GM18951 (cell line): ENCODE measurements around the gene KPNA6.

Experiments used
- POLR2A ChIP-seq: IDR thresholded peaks from 4 replicates; pipeline ENCODE4 v1.6.1; 2011; ENCODE audit warnings: mild to moderate bottlenecking; ENCODE audit not compliant: insufficient read length, insufficient read depth; ENCODE audit errors: extremely low read depth
- in situ Hi-C: fragments of 300-500 bp; cut with MboI; formaldehyde crosslinking; loops from one replicate; pipeline ENCODE4 v1.12.0; 2022; ENCODE audit warnings: low sequenced_read_pairs, mixed read lengths, inconsistent platforms; ENCODE audit not compliant: unreplicated experiment

The KPNA6 gene

DNA sequence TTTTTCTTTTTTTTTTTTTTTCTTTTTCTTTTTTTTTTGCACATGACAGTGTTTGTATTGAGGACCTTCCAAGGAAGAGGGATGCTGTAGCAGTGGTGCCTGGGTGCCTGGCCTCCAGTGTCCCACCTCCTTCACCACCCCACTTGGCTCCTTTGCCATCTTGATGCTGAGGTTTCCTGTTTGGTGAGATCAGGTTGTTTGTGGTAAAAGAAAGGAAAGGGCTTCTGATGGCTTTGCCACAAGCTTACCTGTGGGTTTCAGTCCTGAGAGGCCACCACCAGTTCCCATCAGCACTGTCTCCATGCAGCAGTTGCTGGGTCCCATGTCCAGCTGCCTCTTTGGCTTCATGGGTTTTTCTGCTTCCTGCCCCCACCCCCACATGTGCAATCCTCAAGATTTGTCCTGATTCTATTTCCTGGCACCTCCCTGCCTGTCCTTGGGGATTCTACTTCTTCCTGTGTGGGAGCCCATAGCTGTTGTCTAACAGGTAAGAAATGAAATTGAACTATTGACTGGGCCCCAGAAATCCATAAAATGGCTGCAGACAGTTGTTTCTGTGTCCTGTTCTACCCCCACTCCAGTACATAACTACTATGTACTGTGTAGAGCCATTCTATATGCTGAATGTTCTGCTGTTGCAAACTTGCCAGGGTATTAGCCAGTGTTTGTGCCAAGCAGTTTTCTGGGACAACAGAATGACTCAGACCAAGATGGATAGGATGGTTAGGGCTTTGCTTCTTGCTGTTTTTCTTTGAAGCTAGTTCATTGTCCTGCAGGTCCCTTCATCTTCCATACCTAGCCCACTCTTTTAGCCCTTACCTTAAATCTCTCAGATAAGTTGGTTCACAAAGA lies 88.3 kb downstream of the KPNA6 start:
- no peak for TF ChIP-seq POLR2A
- in situ Hi-C loops: no loop called here

- TF ChIP-seq POLR2A: no peak
- in situ Hi-C loops: no loop called here
These were observed 89.2 kb downstream of the KPNA6 start for GRCh38 chr1:32197074-32197473.

- in situ Hi-C loops: no loop called here
- TF ChIP-seq POLR2A: no peak
These were observed 90.0 kb downstream of the KPNA6 start for GRCh38 chr1:32197837-32198236.

GRCh38 chr1:32198237-32199042 lies 90.6 kb downstream of the KPNA6 start:
- TF ChIP-seq POLR2A: no peak
- in situ Hi-C loops: no loop called here

DNA sequence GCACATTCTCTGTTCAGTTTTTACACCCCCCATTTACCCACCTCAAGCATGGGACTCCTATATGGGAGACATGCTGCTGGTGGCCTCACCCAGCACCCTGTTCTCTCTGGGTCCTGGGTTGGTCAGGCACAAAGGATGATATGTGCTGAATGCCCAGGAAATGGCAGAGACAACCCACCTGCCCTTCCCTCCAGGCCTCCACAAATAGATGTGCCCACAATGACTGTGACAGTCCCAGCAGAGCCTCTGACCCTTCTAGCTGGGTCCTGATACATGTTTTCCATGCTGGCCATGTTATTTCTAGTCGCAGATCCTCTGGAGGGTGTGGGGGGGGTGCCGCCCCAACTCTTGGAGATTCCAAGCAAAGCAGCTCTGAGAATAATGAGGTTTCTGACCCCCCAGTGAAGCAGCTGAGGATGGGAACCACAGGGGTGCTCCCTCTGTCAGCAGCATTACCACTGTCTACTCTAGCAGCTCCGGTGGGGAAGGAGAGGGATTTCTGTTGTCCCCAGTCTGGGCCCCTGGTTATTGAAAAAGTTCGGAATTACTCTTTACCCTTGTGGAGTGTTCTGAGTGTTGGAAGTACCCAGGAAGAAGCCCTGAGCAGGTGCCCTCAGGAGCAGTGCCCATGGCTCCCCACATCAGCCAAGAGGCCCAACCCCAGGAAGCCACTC lies 91.3 kb downstream of the KPNA6 start:
- in situ Hi-C loops: no loop called here
- TF ChIP-seq POLR2A: peak; percentile 22

DNA sequence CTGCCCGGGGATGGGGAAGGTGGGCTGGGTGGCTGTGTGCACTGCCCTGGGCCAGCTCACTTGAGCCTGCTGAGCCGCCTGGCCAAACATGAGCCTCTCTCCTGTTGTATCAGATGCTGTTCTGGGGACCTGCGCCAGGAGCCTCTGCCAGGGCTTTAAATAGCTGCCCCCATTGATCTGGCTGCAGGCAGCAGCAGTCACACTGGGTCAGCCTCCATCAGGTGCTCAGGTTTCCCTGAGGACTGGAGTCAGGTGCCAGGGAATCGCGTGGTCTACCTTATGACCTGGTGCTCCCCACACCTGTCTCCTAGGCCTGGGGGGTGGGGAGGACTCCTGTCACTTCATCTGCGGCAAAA lies 91.8 kb downstream of the KPNA6 start:
- TF ChIP-seq POLR2A: no peak
- in situ Hi-C loops: no loop called here

- peak; percentile 23 for TF ChIP-seq POLR2A
- in situ Hi-C loops: no loop called here
These were observed 92.6 kb downstream of the KPNA6 start, which contains the start of gene CCDC28B for GRCh38 chr1:32200226-32201010. Gene CCDC28B (plus strand): TSS chr1:32200595. CDS start chr1:32201936, 1,341 bp downstream.

DNA sequence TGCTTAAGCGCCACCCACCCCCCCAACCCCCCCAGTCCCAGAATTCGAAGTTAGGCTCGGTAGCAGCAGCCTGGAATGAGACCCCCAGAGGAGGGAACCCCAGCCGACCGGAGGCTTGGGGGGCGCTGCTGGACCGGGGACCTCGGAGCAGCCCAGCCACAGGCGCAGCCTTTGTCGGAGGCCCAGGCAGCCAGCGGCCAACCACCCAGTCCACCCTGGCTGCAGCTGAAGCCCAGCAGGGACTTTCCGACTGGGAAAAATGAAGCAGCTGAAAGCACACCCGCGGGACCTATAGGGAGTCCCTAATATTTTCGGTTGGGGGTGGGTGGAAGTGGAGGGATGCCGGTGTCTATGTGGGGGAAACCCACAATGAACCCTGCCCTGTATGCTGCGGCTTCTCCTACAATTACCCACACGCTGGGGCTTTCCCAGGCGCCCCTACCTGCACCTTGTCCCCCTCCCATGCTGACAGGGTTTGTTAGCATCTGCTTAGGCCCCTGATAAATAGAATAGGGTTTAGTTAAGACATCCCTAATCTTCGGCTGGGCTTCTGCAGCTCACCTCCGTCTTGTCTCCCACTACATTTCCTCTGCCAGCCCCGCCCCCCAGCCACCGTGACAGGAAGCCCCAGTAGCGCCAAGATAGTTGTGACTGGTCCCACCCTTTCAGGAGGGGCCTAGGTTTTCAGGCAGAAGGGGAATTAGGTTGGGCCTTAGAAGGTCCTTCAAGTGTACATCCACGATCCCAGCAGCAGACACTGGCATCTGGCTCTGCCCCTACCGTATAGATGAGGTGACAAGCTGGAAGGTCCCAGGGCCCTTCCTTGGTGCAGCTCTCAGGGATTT lies 93.4 kb downstream of the KPNA6 start:
- TF ChIP-seq POLR2A: peak; percentile 26

DNA sequence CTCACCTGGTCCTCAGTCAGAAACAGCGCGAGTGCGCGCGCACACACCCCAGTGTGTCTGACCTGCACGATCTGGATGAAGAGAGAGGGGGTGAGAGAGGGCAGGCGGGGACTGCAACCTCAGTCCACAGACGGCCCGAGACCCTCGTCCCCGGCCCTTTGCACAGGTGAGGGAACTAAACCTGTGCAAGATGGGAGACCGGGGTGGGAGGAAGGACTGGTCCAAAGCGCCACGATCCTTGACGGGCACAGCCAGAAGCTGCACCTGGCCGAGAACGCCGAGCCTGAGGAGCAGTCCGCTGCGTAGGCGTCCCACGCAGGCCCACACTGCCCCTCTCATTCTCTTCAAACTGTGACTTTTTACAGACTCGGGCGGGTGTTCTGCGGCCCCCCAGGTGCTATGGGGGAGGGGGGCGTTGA lies 97.1 kb downstream of the KPNA6 start:
- in situ Hi-C loops: no loop called here
- no peak for TF ChIP-seq POLR2A

More for the DNA sequence above, 93.4 kb downstream of the KPNA6 start:
- in situ Hi-C loops: no loop called here

DNA sequence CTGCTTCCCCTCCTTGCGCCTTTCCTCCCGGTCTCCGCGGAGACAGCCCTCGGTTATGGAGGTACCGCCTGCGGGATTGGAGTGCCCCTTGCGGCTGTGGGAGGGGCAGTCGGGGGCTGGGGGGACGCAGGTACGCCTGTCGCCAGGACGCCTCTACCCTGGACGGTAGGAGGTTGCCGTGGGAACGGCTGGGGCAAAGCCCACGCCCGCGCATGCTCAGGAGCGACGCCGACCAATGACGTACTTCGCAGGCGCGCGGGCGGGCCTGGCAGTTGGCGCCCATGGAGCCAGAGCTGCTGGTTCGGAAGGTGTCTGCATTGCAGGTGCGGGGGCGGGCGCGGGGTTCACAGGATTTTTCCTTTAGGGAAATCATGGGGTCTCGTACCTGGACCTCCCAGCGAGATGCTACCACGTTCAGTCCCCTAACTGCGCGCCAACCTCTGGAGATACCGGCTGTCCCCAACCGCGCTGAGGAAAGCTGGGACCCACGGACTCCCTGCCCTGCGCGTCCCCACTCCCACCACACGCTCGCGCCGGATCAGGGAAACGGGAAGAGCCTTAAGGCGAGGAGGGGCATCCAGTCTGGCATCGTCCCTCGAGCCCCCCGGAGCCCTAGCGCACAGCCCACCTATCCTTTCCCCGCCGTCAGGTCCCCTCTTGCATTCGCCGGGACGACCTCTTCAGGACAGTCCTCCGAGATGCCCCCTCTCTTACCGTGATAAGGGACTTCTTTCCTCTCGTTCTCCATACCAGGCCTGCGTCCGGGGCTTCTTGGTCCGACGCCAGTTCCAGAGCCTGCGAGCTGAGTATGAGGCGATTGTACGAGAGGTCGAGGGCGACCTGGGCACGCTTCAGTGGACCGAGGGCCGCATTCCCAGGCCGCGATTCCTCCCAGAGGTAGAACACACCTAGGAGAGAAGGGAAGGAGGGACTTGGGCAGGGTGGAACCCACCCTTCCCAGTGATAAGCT lies 97.8 kb downstream of the KPNA6 start, which contains the start of gene IQCC:
Gene IQCC, plus strand, starts transcription at position 271 of the 970 bp plus-strand sequence. Its CDS starts 11 bp downstream, at position 282.
- in situ Hi-C loops: no loop called here
- TF ChIP-seq POLR2A: peak; percentile 85

- in situ Hi-C loops: no loop called here
- peak; percentile 13 for TF ChIP-seq POLR2A
These were observed 100.6 kb downstream of the KPNA6 start for GRCh38 chr1:32208469-32208868.
